GM21528 (cell line): ENCODE measurements around the gene RBM15B.

Source experiments
- ATAC-seq: cut with Tn5 transposase; IDR thresholded peaks from one replicate; pipeline ENCODE4 v1.9.1; 2021; ENCODE audit warnings: mild to moderate bottlenecking, moderate library complexity; ENCODE audit not compliant: unreplicated experiment, low FRiP score

RBM15B gene

GRCh38 chr3:51434746-51435327, 43.8 kb downstream of the RBM15B start:
- no peak for ATAC-seq

GRCh38 chr3:51436998-51437639, 46.0 kb downstream of the RBM15B start:
- ATAC-seq = no peak

DNA sequence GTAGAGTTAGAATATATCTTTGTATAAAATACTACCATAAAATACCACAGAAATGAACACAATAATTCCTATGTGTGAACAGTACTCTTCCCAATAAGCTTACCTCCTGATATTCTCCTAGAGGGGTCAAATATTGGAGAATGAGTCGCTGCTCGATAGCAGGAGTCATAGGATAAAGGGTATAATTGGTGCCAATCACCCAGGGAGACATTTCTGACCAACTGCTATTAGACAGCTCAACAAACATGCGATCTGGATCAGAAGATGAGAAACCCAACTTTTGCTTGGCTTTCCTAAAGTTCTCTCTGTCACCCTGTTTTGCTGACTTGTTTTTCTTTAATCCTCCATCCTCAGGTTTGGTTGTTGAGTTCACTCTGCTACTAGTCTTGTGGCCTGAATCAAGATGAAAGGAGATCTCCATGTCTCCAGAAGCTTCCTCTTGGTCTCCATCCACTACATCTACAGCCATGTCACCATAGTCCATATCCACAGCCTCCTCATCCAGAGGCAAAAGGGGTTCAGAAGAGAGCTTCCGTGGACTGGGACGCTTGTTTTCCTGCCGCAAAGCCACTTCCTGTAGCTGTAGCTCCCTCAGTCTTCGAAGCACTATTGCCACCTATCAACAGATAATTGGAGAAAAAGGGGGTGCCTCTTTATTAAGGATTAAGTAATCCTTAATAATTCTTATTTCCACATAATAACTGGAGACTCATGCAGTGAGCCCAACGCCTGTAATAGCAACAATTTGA, 50.4 kb downstream of the RBM15B start:
- no peak for ATAC-seq

GRCh38 chr3:51445544-51446280, 54.6 kb downstream of the RBM15B start:
- no peak for ATAC-seq
